ENCODE measurements around the gene MRPS10. TPM values are rescaled to one million over a fixed set of nuclear protein-coding genes. Genes with fewer than 3 reads are reported as not detected.

Gene MRPS10
- total RNA-seq, 1 experiment from 2014 or later: 67.6 TPM

DNA sequence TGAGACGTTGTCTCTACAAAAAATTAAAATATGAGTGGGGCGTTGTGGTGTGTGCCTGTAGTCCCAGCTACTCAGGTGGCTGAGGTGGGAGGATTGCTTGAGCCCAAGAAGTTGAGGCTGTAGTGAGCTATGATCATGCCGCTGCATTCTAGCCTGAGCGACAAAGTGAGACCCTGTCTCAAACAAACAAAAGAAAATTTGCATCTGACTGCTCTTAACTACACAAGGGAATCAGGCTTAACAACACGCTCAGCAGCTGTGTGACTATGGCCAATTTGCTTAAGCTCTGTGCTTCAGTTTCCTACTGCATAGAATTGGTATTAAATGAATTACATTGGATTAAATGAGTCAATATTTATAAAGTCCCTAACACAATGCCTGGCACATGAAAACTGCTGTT, 24.3 kb upstream of the MRPS10 start:
- H3K4me3 ChIP-seq (ENCODE audit: low read depth in 2 of 2, low read length in 2 of 2): no peak overlapping the region
- peaks cover 7% of the 10 kb centered on the region for H3K36me3 ChIP-seq (ENCODE audit: control insufficient read depth, insufficient read depth, low read length)
- CTCF ChIA-PET: interaction anchor here (0.6 kb wide), 1 partner anchor 12 kb away, joined by 6 read pairs; no protein-coding TSS in a partner anchor
- no peaks in the 10 kb centered on the region for H3K27me3 ChIP-seq (ENCODE audit: control insufficient read depth, insufficient read depth, low read length)
- H3K27ac ChIP-seq (ENCODE audit: low read length): no peak overlapping the region
- ATAC-seq (no peak), DNase-seq (ENCODE audit: low read depth, low spot score) (no peak)
- TF ChIP-seq, protein P1, sequence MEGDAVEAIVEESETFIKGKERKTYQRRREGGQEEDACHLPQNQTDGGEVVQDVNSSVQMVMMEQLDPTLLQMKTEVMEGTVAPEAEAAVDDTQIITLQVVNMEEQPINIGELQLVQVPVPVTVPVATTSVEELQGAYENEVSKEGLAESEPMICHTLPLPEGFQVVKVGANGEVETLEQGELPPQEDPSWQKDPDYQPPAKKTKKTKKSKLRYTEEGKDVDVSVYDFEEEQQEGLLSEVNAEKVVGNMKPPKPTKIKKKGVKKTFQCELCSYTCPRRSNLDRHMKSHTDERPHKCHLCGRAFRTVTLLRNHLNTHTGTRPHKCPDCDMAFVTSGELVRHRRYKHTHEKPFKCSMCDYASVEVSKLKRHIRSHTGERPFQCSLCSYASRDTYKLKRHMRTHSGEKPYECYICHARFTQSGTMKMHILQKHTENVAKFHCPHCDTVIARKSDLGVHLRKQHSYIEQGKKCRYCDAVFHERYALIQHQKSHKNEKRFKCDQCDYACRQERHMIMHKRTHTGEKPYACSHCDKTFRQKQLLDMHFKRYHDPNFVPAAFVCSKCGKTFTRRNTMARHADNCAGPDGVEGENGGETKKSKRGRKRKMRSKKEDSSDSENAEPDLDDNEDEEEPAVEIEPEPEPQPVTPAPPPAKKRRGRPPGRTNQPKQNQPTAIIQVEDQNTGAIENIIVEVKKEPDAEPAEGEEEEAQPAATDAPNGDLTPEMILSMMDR (IDR thresholded peaks at IDR 0.05): no peak
- TF ChIP-seq POLR2AphosphoS5 (IDR thresholded peaks at IDR 0.05; ENCODE audit: low read depth, low read length) (no peak), SIN3A (IDR thresholded peaks at IDR 0.05; ENCODE audit: borderline replicate concordance, insufficient read depth, low read depth, low read length) (no peak), TCF7L2 (IDR thresholded peaks at IDR 0.05; ENCODE audit: low read depth, low read length) (no peak)
- TF ChIP-seq, protein P2, sequence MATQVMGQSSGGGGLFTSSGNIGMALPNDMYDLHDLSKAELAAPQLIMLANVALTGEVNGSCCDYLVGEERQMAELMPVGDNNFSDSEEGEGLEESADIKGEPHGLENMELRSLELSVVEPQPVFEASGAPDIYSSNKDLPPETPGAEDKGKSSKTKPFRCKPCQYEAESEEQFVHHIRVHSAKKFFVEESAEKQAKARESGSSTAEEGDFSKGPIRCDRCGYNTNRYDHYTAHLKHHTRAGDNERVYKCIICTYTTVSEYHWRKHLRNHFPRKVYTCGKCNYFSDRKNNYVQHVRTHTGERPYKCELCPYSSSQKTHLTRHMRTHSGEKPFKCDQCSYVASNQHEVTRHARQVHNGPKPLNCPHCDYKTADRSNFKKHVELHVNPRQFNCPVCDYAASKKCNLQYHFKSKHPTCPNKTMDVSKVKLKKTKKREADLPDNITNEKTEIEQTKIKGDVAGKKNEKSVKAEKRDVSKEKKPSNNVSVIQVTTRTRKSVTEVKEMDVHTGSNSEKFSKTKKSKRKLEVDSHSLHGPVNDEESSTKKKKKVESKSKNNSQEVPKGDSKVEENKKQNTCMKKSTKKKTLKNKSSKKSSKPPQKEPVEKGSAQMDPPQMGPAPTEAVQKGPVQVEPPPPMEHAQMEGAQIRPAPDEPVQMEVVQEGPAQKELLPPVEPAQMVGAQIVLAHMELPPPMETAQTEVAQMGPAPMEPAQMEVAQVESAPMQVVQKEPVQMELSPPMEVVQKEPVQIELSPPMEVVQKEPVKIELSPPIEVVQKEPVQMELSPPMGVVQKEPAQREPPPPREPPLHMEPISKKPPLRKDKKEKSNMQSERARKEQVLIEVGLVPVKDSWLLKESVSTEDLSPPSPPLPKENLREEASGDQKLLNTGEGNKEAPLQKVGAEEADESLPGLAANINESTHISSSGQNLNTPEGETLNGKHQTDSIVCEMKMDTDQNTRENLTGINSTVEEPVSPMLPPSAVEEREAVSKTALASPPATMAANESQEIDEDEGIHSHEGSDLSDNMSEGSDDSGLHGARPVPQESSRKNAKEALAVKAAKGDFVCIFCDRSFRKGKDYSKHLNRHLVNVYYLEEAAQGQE (IDR thresholded peaks at IDR 0.05; ENCODE audit: insufficient read depth in 1 of 2, low read depth in 2 of 2, low read length in 1 of 2): no peak
- H3K9me3 ChIP-seq (ENCODE audit: control insufficient read depth, insufficient read depth, low read depth, low read length): no peaks in the 10 kb centered on the region
- intact Hi-C loops (cut with micrococcal nuclease; ENCODE audit: unreplicated experiment) (no loop called here), in situ Hi-C loops (cut with HindIII; ENCODE audit: low pct_unique_long_range_greater_than_20kb, low sequenced_read_pairs) (no loop called here)
- no TSS peak for BruUV-seq (replicated peaks)
- POLR2A ChIA-PET: interaction anchor here (0.6 kb wide), 1 partner anchor 49 kb away, joined by 6 read pairs; no protein-coding TSS in a partner anchor
- H3K4me1 ChIP-seq (ENCODE audit: control insufficient read depth, insufficient read depth, low read length): peaks cover 11% of the 10 kb centered on the region

DNA sequence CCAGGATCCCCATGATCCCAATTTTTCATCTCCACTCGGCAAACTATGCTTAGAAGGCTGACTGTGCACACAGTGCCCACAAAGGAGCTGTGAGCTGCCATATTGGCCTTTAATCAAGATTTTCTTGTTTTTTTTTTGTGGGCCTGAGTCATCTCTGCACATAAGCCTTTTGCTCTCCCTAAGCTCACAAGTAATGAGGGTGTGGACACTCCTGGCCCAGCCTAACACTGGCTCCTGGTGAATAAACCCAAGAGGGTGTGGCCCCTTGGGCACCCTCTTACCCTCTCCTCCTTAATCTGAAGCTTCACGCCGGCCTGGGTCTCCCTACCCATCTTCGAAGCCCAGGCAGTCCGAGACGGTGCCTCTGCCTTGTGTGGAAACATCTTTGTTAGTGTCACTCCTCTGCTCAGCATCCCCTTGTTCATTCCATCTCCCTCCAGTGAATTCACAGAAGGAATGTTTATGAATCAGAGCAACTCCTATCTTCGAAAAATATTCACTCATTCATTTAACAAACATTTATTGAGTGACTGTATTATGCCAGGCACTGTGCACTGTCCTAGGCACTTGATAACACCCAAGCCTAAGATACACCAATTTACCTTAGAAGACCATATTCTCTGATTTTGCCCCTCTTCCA, 22.2 kb upstream of the MRPS10 start:
- H3K4me3 ChIP-seq (ENCODE audit: low read depth in 2 of 2, low read length in 2 of 2): no peak overlapping the region
- peaks cover 11% of the 10 kb centered on the region for H3K4me1 ChIP-seq (ENCODE audit: control insufficient read depth, insufficient read depth, low read length)
- in situ Hi-C loops (cut with HindIII; ENCODE audit: low pct_unique_long_range_greater_than_20kb, low sequenced_read_pairs) (no loop called here), intact Hi-C loops (cut with micrococcal nuclease; ENCODE audit: unreplicated experiment) (no loop called here)
- TF ChIP-seq, protein P1 (IDR thresholded peaks at IDR 0.05): no peak
- TF ChIP-seq, protein P2 (IDR thresholded peaks at IDR 0.05; ENCODE audit: insufficient read depth in 1 of 2, low read depth in 2 of 2, low read length in 1 of 2): no peak
- TF ChIP-seq TCF7L2 (IDR thresholded peaks at IDR 0.05; ENCODE audit: low read depth, low read length) (no peak), SIN3A (IDR thresholded peaks at IDR 0.05; ENCODE audit: borderline replicate concordance, insufficient read depth, low read depth, low read length) (no peak), POLR2AphosphoS5 (IDR thresholded peaks at IDR 0.05; ENCODE audit: low read depth, low read length) (no peak)
- DNase-seq (ENCODE audit: low read depth, low spot score) (no peak), ATAC-seq (0 out of 2 replicates have a peak, but pooled peaks have one; percentile 32)
- no peaks in the 10 kb centered on the region for H3K9me3 ChIP-seq (ENCODE audit: control insufficient read depth, insufficient read depth, low read depth, low read length)
- ChIA-PET CTCF (no interaction called here), POLR2A (no interaction called here)
- no TSS peak for BruUV-seq (replicated peaks)
- H3K27ac ChIP-seq (ENCODE audit: low read length): peak overlapping the region; percentile 55
- peaks cover 7% of the 10 kb centered on the region for H3K36me3 ChIP-seq (ENCODE audit: control insufficient read depth, insufficient read depth, low read length)
- no peaks in the 10 kb centered on the region for H3K27me3 ChIP-seq (ENCODE audit: control insufficient read depth, insufficient read depth, low read length)

Measured in Panc1 (cell line).